Tibial nerve (tissue), 4 donors: ENCODE data around the gene ARHGAP15. TPM values are rescaled to one million over a fixed set of nuclear protein-coding genes. Genes with fewer than 3 reads are reported as not detected.

Experiments used
- DNase-seq, 2 donors: peaks; one replicate each; pipeline ENCODE4 v3.0.0-alpha.2; 2019; ENCODE audit warnings: low spot score in 2 of 2
- H3K27ac ChIP-seq, 4 donors: fragments of 200-600 bp; sonication (generic) in 3 of 4; one replicate each; pipeline ENCODE4 v1.5.1; 2017 to 2019; ENCODE audit warnings: mild to moderate bottlenecking in 1 of 4
- H3K27me3 ChIP-seq, 2 donors: fragments of 200-600 bp; sonication (generic) in 1 of 2; one replicate each; pipeline versions ENCODE4 v1.5.1 to v1.6.0; 2017 to 2019
- H3K36me3 ChIP-seq, 3 donors: fragments of 200-600 bp; sonication (generic); one replicate each; pipeline ENCODE4 v1.5.1; 2018 to 2019
- H3K4me1 ChIP-seq, 4 donors: fragments of 200-600 bp; sonication (generic) in 3 of 4; one replicate each; pipeline ENCODE4 v1.5.1; 2017 to 2019
- H3K4me3 ChIP-seq, 4 donors: fragments of 200-600 bp; sonication (generic) in 3 of 4; one replicate each; pipeline ENCODE4 v1.5.1; 2017 to 2019; ENCODE audit warnings: mild to moderate bottlenecking in 1 of 4, moderate library complexity in 1 of 4
- H3K9me3 ChIP-seq, 4 donors: fragments of 200-600 bp; sonication (generic) in 3 of 4; one replicate each; pipeline ENCODE4 v1.5.1; 2017 to 2019
- EP300 ChIP-seq, 2 donors: sonication (generic); formaldehyde crosslinking; IDR thresholded peaks; one replicate each; pipeline ENCODE4 v1.6.1; 2017; ENCODE audit warnings: antibody characterized with exemption in 2 of 2, mild to moderate bottlenecking in 1 of 2
- POLR2A ChIP-seq, 2 donors: fragments of 450-650 bp; IDR thresholded peaks; one replicate each; pipeline ENCODE4 v1.6.1; 2017; ENCODE audit warnings: antibody characterized with exemption in 2 of 2, mild to moderate bottlenecking in 2 of 2, moderate library complexity in 2 of 2
- WGBS, 2 donors: methylation state at CpG; one replicate each; pipeline ENCODE4 v1.1.5; 2018; 5-methylcytosine and 5-hydroxymethylcytosine counted together
- total RNA-seq, 4 donors: library from RNA; depleted of rRNA; stranded (reverse); fragments of >200 nt; gene quantifications; one replicate each; pipeline ENCODE4 v1.1.0, GENCODE V29; 2016
- TF ChIP-seq, protein P1 (sequence below), 5 experiments: fragments of 200-600 bp in 3 of 5; fragments of 450-650 bp in 2 of 5; sonication (generic) in 3 of 5; IDR thresholded peaks; one replicate each; pipeline ENCODE4 v1.5.1; 2016 to 2019; ENCODE audit warnings: antibody characterized with exemption in 5 of 5, mild to moderate bottlenecking in 3 of 5, moderate library complexity in 2 of 5

Gene ARHGAP15
- total RNA-seq, 4 donors from 2014 or later = 22.6 to 47.4 (median 35.9) TPM

DNA sequence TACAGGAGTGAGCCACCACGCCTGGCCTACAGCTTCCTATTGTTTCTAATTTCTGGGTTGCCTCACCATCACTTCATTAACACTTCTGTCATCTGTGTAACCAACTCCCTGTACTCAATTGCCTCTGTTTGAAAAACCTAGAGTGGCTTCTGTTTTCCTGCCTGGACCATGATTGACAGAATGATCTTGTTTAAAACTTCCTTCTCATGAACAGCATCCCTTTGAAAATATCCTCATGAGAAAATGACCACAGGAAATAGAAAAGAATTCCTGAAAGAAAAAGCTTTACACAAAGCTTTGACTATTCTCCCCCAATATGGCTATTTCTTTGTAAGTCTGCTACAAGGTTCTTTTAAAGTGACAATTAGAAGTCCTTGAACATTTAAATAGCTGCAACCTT, 672.3 kb downstream of the ARHGAP15 start:
- TF ChIP-seq, protein P1, sequence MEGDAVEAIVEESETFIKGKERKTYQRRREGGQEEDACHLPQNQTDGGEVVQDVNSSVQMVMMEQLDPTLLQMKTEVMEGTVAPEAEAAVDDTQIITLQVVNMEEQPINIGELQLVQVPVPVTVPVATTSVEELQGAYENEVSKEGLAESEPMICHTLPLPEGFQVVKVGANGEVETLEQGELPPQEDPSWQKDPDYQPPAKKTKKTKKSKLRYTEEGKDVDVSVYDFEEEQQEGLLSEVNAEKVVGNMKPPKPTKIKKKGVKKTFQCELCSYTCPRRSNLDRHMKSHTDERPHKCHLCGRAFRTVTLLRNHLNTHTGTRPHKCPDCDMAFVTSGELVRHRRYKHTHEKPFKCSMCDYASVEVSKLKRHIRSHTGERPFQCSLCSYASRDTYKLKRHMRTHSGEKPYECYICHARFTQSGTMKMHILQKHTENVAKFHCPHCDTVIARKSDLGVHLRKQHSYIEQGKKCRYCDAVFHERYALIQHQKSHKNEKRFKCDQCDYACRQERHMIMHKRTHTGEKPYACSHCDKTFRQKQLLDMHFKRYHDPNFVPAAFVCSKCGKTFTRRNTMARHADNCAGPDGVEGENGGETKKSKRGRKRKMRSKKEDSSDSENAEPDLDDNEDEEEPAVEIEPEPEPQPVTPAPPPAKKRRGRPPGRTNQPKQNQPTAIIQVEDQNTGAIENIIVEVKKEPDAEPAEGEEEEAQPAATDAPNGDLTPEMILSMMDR (IDR thresholded peaks at IDR 0.05) = no peak
- TF ChIP-seq POLR2A (IDR thresholded peaks at IDR 0.05) (no peak), EP300 (IDR thresholded peaks at IDR 0.05) (no peak)
- H3K27ac ChIP-seq = no peak overlapping the region
- H3K4me1 ChIP-seq = no peaks in the 10 kb centered on the region
- H3K27me3 ChIP-seq = no peaks in the 10 kb centered on the region
- H3K9me3 ChIP-seq = no peaks in the 10 kb centered on the region
- H3K4me3 ChIP-seq = no peak overlapping the region
- WGBS, 2 donors = 89 to 91% methylated on average over 1 of the region's 1 CpG
- DNase-seq = no peak
- no peaks in the 10 kb centered on the region for H3K36me3 ChIP-seq

DNA sequence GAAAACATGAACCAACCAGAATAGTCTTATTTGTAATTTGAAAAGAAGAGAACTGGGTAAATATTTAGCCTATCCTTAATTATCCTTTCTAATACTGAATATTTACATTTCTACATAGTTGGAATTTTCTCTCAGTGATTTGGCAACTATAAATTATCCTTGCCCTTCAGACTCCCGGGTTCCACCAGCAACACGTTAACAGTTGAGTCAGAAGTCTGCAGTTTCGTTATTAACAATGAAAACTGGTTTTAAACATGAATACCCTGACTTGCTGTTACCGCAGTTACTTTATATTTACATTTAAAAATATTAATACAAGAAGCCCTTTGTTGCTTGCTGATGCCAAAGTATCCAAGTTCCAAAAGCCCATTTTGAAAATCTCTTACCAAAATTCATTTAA, 673.0 kb downstream of the ARHGAP15 start:
- H3K27ac ChIP-seq = peak overlapping the region in 1 of 4 donors; percentile 24
- TF ChIP-seq EP300 (IDR thresholded peaks at IDR 0.05) = no peak
- no peaks in the 10 kb centered on the region for H3K36me3 ChIP-seq
- no peak overlapping the region for H3K4me3 ChIP-seq
- 45% methylated on average over 4 of the region's 4 CpGs for WGBS, 2 donors
- no peaks in the 10 kb centered on the region for H3K4me1 ChIP-seq
- H3K9me3 ChIP-seq = no peaks in the 10 kb centered on the region
- H3K27me3 ChIP-seq = no peaks in the 10 kb centered on the region
- DNase-seq = no peak

- no peak overlapping the region for H3K4me3 ChIP-seq
- peak overlapping the region in 1 of 4 donors; percentile 24 for H3K27ac ChIP-seq
- TF ChIP-seq, protein P1 (IDR thresholded peaks at IDR 0.05) = no peak
- TF ChIP-seq POLR2A (IDR thresholded peaks at IDR 0.05) (no peak), EP300 (IDR thresholded peaks at IDR 0.05) (no peak)
- WGBS, 2 donors = 81 to 87% methylated on average over 5 of the region's 5 CpGs
- no peak for DNase-seq
- H3K36me3 ChIP-seq = no peaks in the 10 kb centered on the region
- no peaks in the 10 kb centered on the region for H3K4me1 ChIP-seq
- H3K27me3 ChIP-seq = no peaks in the 10 kb centered on the region
- no peaks in the 10 kb centered on the region for H3K9me3 ChIP-seq
These were observed 673.8 kb downstream of the ARHGAP15 start for GRCh38 chr2:143802871-143803650.

DNA sequence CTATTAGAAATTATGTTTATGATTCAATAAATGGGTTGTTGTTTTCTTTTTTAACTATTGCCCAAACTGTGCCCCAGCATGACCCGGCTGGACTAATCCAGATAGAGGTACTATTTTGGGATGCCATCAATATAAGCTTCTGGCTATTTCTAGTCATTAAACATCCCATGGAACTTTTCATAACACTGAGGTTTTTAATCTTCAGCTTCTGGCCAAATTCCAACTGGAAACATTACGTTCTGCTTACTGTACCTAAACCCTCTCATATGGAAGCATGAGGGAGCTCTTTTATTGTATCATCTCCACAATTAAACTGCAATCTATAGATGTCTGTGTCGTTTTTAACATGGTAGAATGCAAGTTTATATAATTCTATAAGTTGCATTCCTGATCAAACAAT, 674.7 kb downstream of the ARHGAP15 start:
- H3K36me3 ChIP-seq = no peaks in the 10 kb centered on the region
- DNase-seq = no peak
- no peaks in the 10 kb centered on the region for H3K4me1 ChIP-seq
- no peak overlapping the region for H3K27ac ChIP-seq
- no peaks in the 10 kb centered on the region for H3K27me3 ChIP-seq
- no peak for TF ChIP-seq POLR2A (IDR thresholded peaks at IDR 0.05)
- no peak for TF ChIP-seq EP300 (IDR thresholded peaks at IDR 0.05)
- TF ChIP-seq, protein P1 (IDR thresholded peaks at IDR 0.05) = no peak
- WGBS, 2 donors = 29 to 59% methylated on average over 3 of the region's 3 CpGs
- no peaks in the 10 kb centered on the region for H3K9me3 ChIP-seq
- H3K4me3 ChIP-seq = no peak overlapping the region

- no peak for DNase-seq
These were observed 676.4 kb downstream of the ARHGAP15 start for GRCh38 chr2:143805666-143806065.

More at GRCh38 chr2:143805666-143806065, 676.4 kb downstream of the ARHGAP15 start:
- Histone ChIP-seq H3K9me3 (no peaks in the 10 kb centered on the region), H3K4me1 (no peaks in the 10 kb centered on the region), H3K4me3 (no peak overlapping the region), H3K27me3 (no peaks in the 10 kb centered on the region), H3K36me3 (no peaks in the 10 kb centered on the region), H3K27ac (no peak overlapping the region)
- no peak for TF ChIP-seq EP300 (IDR thresholded peaks at IDR 0.05)
- no peak for TF ChIP-seq POLR2A (IDR thresholded peaks at IDR 0.05)
- TF ChIP-seq, protein P1 (IDR thresholded peaks at IDR 0.05) = no peak
